ENCODE measurements around the gene NEUROG3.

GRCh38 chr10:69527961-69528360 is 45.3 kb downstream of the NEUROG3 start:
- TF ChIP-seq CTCF (IDR thresholded peaks at IDR 0.05; ENCODE audit: low read depth, low read length, poor library complexity, severe bottlenecking) (no peak), EZH2phosphoT487 (IDR thresholded peaks at IDR 0.05; ENCODE audit: borderline replicate concordance, low read length) (no peak)
